Ovary (tissue), 9 donors: ENCODE results near the gene IFT57. TPM values are rescaled to one million over a fixed set of nuclear protein-coding genes. Genes with fewer than 3 reads are reported as not detected.

Source experiments
- DNase-seq, 5 donors: peaks; one replicate each; pipeline ENCODE4 v3.0.0-alpha.2; 2019 to 2020
- H3K27ac ChIP-seq, 2 donors: fragments of 200-600 bp; one replicate each; pipeline versions ENCODE4 v1.5.1 to v1.8.0; 2019 to 2022
- H3K27me3 ChIP-seq: fragments of 200-600 bp; one replicate; pipeline ENCODE4 v1.8.0; 2022
- H3K36me3 ChIP-seq: fragments of 200-600 bp; sonication (generic); one replicate; pipeline ENCODE4 v1.5.1; 2019
- H3K4me1 ChIP-seq: one replicate; pipeline ENCODE4 v1.8.1; 2013; ENCODE audit warnings: mild to moderate bottlenecking, moderate library complexity; ENCODE audit not compliant: insufficient read depth
- H3K4me3 ChIP-seq: fragments of 200-600 bp; sonication (generic); one replicate; pipeline ENCODE4 v1.5.1; 2017
- H3K9me3 ChIP-seq, 2 donors: fragments of 200-600 bp in 1 of 2; sonication (generic) in 1 of 2; one replicate each; pipeline versions ENCODE4 v1.5.1 to v1.8.1; 2013 to 2019; ENCODE audit warnings: mild to moderate bottlenecking in 1 of 2, moderate library complexity in 1 of 2
- EP300 ChIP-seq: sonication (generic); formaldehyde crosslinking; IDR thresholded peaks from one replicate; pipeline ENCODE4 v1.6.1; 2017; ENCODE audit warnings: antibody characterized with exemption
- POLR2A ChIP-seq: fragments of 450-650 bp; IDR thresholded peaks from one replicate; pipeline ENCODE4 v1.6.1; 2017; ENCODE audit warnings: antibody characterized with exemption, mild to moderate bottlenecking, moderate library complexity
- WGBS, 3 donors: extraction: QIAGEN DNeasy Blood & Tissue Kit in 1 of 3; methylation state at CpG; one replicate each; pipeline versions ENCODE4 v1.1.5 to v1.1.7; 2013 to 2017; 5-methylcytosine and 5-hydroxymethylcytosine counted together
- intact Hi-C, 4 donors: fragments of 100-400 bp; cut with DNase I; formaldehyde crosslinking; loops; one replicate each; pipeline versions ENCODE4 v1.11.0 to v1.15.1; 2022 to 2023
- polyA plus RNA-seq, 2 donors: library from polyadenylated mRNA; stranded (reverse); fragments of 200-250 nt in 1 of 2; fragments of 350-450 nt in 1 of 2; fragmentation: Illumina TruSeq in 1 of 2; extraction: RNeasy Lipid Tissue Mini Kit (QIAGEN cat#74804) in 1 of 2; gene quantifications; one replicate each; pipeline ENCODE4 v1.2.3, GENCODE V29; 2013 to 2014
- total RNA-seq, 7 donors: library from RNA; depleted of rRNA in 2 of 7; stranded (reverse); fragments of >200 nt in 2 of 7; fragmentation: NEBNext Ultra II Directional in 3 of 7; extraction: Animal tissue kit (Norgen Biotek cat#: 25700) in 3 of 7; gene quantifications; one replicate each; pipeline versions ENCODE4 v1.1.0 to v1.2.4, GENCODE V29; 2016 to 2023
- TF ChIP-seq, protein P1 (sequence below), 3 donors: fragments of 450-650 bp in 2 of 3; fragments of 200-600 bp in 1 of 3; IDR thresholded peaks; one replicate each; pipeline versions ENCODE4 v1.5.1 to v1.8.0; 2016 to 2022; ENCODE audit warnings: antibody characterized with exemption in 3 of 3, mild to moderate bottlenecking in 1 of 3
- donor health status: DM: no; HTN: no; CAD: no; lungs with moderate emphysema.
- donor health status: DM: no; HTN: no; CAD: no.
- donor health status: Bipolar disorder and iron deficiency.
- donor health status: DM: yes; HTN: yes; CAD: no.
- donor health status: DM: no; HTN: no; CAD: no.
- donor health status: DM: yes; HTN: yes; CAD: no.

Gene IFT57
- total and polyA plus RNA-seq, 9 donors, result 31.0 to 155 (median 50.0) TPM

- intact Hi-C loops, result no loop called here
- Histone ChIP-seq H3K9me3 (no peaks in the 10 kb centered on the region), H3K4me1 (no peaks in the 10 kb centered on the region), H3K4me3 (no peak overlapping the region), H3K27me3 (no peaks in the 10 kb centered on the region), H3K36me3 (no peaks in the 10 kb centered on the region), H3K27ac (no peak overlapping the region)
- TF ChIP-seq, protein P1, sequence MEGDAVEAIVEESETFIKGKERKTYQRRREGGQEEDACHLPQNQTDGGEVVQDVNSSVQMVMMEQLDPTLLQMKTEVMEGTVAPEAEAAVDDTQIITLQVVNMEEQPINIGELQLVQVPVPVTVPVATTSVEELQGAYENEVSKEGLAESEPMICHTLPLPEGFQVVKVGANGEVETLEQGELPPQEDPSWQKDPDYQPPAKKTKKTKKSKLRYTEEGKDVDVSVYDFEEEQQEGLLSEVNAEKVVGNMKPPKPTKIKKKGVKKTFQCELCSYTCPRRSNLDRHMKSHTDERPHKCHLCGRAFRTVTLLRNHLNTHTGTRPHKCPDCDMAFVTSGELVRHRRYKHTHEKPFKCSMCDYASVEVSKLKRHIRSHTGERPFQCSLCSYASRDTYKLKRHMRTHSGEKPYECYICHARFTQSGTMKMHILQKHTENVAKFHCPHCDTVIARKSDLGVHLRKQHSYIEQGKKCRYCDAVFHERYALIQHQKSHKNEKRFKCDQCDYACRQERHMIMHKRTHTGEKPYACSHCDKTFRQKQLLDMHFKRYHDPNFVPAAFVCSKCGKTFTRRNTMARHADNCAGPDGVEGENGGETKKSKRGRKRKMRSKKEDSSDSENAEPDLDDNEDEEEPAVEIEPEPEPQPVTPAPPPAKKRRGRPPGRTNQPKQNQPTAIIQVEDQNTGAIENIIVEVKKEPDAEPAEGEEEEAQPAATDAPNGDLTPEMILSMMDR (IDR thresholded peaks at IDR 0.05), result no peak
- no peak for TF ChIP-seq POLR2A
- TF ChIP-seq EP300, result no peak
- DNase-seq, result no peak
- 92 to 100% (median 96%) methylated on average over 1 of the region's 1 CpG for WGBS, 3 donors
These were observed 12.2 kb upstream of the IFT57 start for GRCh38 chr3:108234387-108234957.

GRCh38 chr3:108228286-108228685 lies 6.1 kb upstream of the IFT57 start:
- Histone ChIP-seq H3K27ac (no peak overlapping the region), H3K4me1 (peaks cover 4% of the 10 kb centered on the region), H3K36me3 (no peaks in the 10 kb centered on the region), H3K4me3 (no peak overlapping the region), H3K27me3 (no peaks in the 10 kb centered on the region), H3K9me3 (no peaks in the 10 kb centered on the region)
- WGBS, 3 donors, result 82 to 92% (median 90%) methylated on average over 1 of the region's 1 CpG
- DNase-seq, result no peak
- TF ChIP-seq, protein P1 (IDR thresholded peaks at IDR 0.05), result no peak
- TF ChIP-seq POLR2A, result no peak
- TF ChIP-seq EP300, result no peak
- intact Hi-C loops, result loop anchor here in 1 of 4 donors (10.0 kb wide), 1 partner anchor 303 kb away; no protein-coding TSS in a partner anchor

DNA sequence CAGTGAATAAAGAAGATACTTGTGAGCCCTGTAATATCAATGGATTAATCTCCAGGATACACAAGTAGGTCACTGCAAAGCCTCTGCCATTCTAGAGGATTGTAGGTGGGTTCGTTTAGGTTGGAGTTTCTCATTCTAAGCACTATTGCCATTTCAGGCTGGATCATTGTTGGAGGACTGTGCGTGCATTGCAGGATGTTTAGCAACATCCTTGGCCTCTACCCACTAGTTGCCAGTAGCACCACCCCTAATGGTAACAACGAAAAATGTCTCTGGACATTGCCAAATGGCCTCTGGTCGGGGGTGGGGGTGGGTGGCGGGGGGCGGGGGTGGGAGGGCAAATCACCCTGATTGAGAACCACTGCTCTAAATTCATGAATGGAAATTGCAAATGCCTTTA lies 4.9 kb upstream of the IFT57 start:
- DNase-seq, result no peak
- WGBS, 3 donors, result 87 to 91% (median 88%) methylated on average over 6 of the region's 6 CpGs
- Histone ChIP-seq H3K9me3 (no peaks in the 10 kb centered on the region), H3K4me3 (no peak overlapping the region), H3K4me1 (peaks cover 4% of the 10 kb centered on the region), H3K27me3 (no peaks in the 10 kb centered on the region), H3K36me3 (no peaks in the 10 kb centered on the region), H3K27ac (no peak overlapping the region)
- intact Hi-C loops, result loop anchor here in 1 of 4 donors (10.0 kb wide), 1 partner anchor 302 kb away; no protein-coding TSS in a partner anchor
- TF ChIP-seq EP300, result no peak
- TF ChIP-seq POLR2A, result no peak
- TF ChIP-seq, protein P1 (IDR thresholded peaks at IDR 0.05), result no peak

DNA sequence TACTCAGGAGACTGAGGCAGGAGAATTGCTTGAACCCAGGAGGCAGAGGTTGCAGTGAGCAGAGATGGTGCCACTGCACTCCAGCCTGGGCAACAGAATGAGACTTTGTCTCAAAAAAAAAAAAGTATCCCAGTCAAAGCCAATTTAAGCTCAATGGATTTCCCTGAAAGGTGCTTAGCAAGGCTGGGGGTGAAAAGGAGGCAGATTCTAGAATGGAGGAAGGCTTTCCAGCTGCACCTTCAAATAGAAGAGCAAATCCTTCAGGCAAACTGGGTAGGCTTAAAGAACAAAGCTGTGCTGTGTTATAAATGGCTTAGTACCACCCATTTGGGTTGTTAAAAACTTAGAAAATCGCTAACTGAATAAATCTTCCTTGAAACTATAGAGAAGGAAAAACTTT lies 3.0 kb upstream of the IFT57 start:
- Histone ChIP-seq H3K4me3 (no peak overlapping the region), H3K36me3 (no peaks in the 10 kb centered on the region), H3K9me3 (no peaks in the 10 kb centered on the region), H3K27me3 (no peaks in the 10 kb centered on the region), H3K4me1 (peaks cover 8% of the 10 kb centered on the region), H3K27ac (no peak overlapping the region)
- 98 to 100% (median 98%) methylated on average over 1 of the region's 1 CpG for WGBS, 3 donors
- TF ChIP-seq EP300, result no peak
- TF ChIP-seq POLR2A, result no peak
- TF ChIP-seq, protein P1 (IDR thresholded peaks at IDR 0.05), result no peak
- no peak for DNase-seq
- intact Hi-C loops, result loop anchor here in 1 of 4 donors (10.0 kb wide), 1 partner anchor 300 kb away; no protein-coding TSS in a partner anchor
